Measurements from ENCODE around the gene ZBTB44.
"Not testable (repeated sequence)": the region's sequence is repeated elsewhere in the genome, so short reads cannot be mapped to it uniquely, and the experiment has no call there.

The ZBTB44 gene

DNA sequence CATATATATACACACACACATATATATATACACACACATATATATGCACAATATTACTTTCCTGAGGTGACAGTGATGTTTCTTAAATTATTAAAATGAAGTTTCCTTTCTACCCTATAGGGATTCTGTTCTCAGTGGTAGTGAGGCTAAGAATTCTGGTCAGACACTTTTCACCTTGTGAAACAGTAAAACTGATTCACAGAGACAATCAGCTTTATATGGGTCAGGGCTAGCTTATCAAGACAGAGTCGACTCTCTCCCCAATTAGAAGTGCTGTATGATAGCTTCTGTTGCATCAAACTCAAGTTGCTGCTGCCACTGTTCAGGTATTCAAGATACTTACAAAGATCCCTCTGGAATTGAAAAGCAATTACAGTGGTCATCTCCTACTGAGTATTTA, 68.4 kb downstream of the ZBTB44 start:
- no peak for DNase-seq

DNA sequence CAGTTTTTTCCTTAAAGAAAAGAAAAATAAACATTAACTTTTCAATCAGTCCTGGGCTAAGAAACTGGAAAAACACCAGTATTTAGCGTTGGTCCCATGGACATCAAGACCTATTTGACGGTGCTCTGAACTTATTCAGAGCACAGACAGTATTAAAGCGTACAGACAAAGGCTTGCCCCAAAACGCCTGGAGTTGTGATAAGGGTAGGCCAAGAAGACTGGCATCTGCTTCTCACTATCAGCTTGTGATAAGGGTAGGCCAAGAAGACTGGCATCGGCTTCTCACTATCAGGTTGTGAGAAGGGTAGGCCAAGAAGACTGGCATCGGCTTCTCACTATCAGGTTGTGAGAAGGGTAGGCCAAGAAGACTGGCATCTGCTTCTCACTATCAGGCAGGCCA, 69.3 kb downstream of the ZBTB44 start:
- not testable (repeated sequence) for DNase-seq

GRCh38 chr11:130244848-130245247, 69.9 kb downstream of the ZBTB44 start:
- DNase-seq = no peak

DNA sequence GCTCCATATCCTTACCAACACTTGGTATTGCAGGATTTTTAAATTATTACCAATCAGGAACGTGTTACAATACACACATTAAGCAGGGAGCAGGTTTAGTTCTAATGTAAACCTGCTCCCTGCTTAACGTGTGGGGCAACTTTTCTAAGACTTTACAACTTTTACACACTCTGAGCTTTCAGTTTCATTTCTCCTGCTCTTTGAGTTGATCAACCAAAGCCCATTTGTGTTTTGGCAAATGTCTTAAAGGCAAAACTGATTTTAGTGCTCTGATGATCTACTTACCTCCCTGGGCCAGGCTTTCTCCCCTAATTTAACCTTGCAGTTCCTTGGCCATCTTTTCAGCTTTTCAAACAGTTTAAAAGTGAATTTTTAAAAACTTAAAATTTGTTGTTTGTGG, 70.9 kb downstream of the ZBTB44 start:
- peak; percentile 3 to 25 (median 16) for DNase-seq

DNA sequence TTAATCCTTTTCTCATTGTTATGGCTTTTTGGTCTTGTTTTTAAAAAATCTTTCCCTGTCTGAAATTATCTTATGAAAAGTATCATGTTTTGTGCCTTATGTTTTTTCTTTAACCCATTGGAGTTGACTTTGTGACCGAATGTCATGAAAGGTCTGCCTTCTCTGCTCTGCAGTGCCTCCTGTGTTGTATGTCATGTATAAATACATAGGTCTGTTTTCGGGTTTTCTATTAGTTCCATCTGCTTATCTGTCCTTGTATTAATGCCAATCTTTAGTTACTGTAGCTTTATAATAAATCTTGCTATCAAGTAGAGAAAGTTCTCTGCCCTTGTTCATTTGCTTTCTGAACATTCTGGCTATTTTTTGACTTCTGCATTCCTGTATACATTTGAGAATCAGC, 73.0 kb downstream of the ZBTB44 start:
- DNase-seq = no peak

DNA sequence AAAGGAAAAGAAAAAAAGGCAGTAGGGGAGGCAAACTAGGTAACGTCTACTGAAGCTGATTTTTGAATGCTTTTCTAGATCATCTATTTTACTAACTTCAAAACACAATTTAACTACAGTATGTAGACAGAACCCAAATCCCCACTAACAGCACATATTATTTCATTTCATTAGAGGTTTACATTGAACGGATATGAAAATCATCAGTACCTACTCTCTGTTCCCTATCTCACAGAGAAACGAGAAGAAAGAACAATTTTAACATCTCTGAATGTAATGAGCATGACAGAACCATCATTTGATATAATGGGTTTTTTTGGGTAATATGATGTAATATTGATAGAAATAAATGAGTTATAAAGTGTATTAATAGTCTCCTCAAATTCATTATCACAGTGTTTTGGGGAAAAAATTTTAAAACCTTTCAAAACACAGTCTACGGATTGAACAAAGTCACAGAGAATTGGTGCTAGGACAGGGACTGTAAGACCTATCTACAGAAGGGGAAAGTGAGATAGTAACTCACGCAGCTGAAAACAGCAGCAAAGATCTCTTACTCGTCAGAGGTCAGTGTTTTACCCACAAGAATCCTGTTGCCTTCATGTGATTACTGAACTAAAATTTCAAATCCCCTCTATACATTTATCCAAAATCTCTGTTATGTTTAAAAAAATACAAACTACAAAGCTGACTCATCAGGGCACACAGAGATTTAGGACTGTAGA, 77.3 kb downstream of the ZBTB44 start:
- no peak for DNase-seq

- no peak for DNase-seq
Observed at GRCh38 chr11:130234315-130234714, 80.4 kb downstream of the ZBTB44 start.

DNA sequence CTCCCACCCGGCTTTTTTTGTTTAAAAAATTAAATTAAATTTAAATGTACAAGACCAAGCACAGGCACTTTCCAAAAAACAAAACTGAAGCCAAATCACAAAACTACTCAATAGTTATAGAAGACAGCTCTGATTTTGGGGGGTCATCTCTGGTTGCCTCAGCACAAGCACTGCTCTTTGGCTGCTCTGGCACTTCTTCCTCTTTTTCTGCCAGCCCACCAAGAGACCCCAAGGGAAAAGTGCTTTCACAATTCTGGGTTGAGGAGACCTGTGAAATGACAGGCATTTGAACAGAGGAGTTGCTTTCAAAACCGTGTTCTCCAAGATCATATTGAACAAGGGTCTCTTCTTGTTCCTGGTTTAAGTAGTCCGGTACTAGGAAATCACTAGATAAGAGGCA, 80.8 kb downstream of the ZBTB44 start:
- DNase-seq = not testable (repeated sequence)

- DNase-seq = not testable (repeated sequence)
Observed at GRCh38 chr11:130233486-130233885, 81.2 kb downstream of the ZBTB44 start.

DNA sequence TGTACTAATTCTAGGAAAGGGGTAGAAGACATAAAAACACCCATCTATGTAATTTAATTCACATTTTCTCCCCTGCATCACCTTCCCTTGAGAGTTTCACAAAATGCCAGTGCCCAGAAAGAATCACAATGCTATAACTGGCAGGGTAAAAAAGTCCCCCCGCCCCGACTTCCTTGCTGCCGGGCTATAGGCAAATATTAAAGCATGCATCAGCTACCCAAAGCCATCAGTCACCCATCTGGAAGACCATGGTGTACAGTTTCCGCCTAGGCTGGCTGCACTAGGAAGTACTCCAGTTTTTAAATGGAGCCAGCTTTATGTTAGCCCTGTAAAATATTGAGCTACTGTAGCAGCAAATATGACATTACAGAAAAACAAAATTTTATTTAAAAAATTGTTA, 87.3 kb downstream of the ZBTB44 start:
- no peak for DNase-seq

GRCh38 chr11:130223291-130223971, 91.3 kb downstream of the ZBTB44 start:
- DNase-seq = no peak

GRCh38 chr11:130220311-130221035, 94.2 kb downstream of the ZBTB44 start:
- peak in 1 of 3 donors; percentile 17 for DNase-seq

DNA sequence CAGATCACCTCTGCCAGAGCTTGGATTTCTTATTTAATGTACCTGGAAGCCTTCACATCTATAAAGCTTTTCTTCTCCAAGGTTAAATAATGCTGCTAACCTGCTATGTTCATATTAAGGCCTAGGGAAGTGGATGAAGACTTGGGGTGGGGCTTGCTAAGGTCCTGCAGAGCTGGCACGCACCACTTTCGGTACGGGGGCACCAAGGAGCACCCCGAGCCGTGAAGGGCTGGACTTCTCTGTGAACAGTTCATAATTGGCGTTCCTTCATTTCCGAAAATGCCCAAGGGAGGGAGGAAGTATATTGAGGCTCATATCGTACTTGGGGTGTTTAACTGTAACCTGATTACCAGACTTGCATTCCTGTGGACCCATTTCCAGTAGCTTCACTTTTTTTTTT, 95.6 kb downstream of the ZBTB44 start:
- DNase-seq = no peak

DNA sequence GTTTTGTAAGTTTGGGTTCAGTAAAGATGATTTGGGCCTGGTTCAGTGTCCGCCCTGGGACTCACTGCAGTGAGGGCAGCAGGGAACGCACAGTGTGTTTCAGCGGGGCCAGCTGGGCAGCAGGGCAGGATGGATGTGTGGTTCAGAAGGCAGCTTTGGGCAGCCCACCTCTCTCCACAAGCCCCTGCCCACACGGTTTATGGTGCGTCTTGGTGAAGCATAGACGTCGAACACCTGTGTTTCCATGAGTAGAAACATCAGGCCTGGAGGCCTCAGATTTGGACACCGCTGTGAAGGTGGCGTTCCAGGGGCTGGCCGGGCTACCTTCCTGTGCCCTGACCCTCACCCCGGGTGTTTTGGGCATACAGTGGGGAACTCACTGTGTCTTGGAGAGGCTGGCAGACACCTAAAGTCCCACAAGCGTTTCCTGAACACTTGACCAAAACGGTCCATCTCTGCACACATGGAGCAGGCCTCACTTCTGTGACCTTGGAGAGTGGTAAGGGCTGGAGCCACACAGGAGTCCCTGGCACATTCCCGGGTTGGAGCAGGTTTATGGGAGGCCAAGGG, 96.1 kb downstream of the ZBTB44 start:
- DNase-seq = no peak

DNA sequence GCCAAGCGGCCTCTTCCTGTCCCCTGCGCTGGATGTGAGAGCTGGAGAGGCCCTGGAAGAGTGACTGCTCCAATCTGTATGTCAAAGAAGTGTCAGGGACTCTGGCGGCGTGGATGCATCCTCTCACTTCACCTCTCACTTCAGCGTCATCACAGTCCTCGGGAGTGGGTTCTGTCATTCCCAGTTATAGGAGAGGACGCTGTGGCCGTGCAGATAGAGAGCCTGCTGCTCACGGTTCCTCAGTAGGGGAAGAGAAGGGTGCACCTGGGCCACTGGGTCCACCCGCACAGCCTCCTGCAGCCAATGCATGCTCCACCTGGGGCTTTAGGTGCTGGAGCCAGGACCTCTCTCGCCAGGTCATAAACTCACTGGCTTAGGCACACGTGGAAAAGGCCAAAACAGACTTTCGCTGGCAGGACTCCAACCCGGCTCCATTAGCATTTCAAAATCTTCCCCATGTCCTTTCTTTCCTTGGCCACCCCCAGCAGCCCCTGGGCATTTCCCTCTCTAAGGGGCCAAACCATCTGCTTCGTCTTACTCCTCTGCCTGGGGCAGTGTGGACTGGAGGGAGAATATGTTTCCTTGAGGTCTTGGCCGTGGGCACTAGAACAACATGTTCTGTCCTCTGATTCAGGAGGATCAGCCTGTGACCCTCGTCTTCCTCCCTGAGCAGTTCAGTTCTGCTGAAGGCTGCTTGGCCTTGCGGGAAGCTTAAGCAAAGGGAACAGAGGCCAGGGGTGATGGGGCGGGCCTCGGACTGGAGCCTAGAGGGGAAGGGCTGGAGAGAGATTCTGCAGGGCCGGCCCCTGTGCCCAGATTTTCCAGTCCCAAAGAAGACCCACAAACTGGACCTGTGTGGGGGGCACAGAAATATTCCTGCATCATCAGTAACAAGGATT, 97.3 kb downstream of the ZBTB44 start:
- no peak for DNase-seq

DNA sequence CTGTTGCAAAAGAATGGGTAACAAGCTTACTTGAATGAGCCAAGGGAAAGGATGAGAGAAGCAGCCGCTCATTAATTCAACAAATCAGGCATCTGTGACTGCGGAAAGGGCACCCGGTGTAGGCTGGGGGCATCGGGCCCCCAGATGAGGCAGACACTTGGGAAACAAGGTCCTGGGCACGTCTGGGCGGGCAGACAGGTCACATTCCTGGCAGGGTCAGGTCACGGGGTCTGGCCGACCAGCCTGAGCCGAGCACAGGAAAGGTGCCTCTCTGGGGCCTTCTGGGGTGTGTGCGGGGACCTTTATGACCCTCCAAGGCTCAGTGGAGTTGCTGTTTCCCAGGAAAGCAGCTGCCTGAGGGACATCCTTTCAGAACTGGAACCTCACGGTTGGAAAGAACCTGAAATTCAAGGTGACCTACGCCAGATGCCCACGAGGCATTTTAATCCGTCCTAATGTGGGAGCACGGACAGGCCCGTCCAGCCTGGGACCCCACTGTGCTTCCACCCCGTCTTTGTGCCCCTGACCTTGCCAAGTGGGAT, 98.1 kb downstream of the ZBTB44 start:
- no peak for DNase-seq

DNA sequence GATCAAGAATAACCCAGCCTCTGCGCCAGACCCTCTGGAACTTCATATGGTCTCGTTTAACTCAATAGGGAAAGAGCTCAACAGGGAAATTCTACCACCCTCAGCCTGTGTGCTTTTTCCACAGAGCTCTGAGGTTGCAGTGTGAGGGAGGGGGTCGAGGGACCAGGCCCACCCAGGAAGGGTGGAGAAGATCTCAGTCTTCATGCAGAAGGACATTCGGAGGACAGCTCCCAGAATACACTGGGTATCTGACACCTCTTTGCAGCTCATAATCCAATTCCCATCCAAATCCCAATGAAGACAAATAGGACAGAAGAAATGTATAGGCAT, 98.5 kb downstream of the ZBTB44 start:
- DNase-seq = no peak

- DNase-seq = no peak
Observed at GRCh38 chr11:130215531-130216220, 99.0 kb downstream of the ZBTB44 start.

DNA sequence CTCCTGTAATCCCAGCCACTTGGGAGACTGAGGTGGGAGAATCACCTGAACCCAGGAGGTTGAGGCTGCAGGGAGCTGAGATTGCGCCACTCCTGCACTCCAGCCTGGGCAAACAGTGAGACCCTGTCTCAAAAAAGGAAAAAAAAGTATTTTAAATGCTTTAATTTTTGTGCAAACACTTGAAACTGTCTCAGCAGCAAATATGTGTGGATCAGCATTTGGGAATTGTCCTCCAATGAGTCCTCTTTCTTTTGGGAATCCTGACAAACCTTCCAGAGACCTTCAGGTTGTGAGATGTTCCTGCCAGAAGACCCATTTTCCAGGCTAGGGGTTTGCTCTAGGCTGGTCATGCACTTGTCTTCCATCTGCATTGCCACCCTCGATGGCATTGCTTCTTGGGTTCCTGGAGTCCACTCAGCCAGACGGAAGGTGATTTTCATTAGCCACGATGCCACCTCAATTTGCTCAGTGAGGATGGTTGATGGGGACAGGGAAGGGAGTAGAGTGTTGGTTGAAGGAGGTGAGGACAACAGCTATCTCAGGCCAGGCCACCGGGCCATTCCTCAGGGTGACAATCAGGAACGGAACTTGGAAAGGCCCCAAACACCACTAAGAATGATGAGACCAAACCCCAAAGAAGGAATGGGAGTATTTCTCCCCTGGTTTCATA, 99.7 kb downstream of the ZBTB44 start:
- DNase-seq = no peak

DNA sequence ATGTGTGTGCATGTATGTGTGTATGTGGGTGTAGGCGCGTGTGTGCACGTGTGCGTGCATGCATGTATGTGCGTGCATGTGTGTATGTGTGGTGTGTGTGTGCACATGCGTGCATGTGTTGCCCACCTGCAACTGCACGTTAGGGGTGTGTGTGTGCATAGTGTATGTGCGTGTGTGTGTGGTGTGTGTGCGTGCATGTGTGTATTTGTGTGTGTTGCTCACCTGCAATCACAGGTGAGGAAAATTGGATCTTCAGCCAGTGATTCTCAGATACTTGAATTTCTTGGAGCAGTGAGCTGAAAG, 100.8 kb downstream of the ZBTB44 start:
- DNase-seq = no peak

All from suppressor macrophage treated with lipopolysaccharide for 1 hour (primary cell).